SK-N-SH treated with all-trans-retinoic acid at 6 μM for 48 hours (cell line): ENCODE data around the gene SFR1.

ENCODE experiments used
- ATAC-seq: fragments of 200-7000 bp; cut with Tn5 transposase; 3 replicates; pipeline ENCODE4 v1.9.1; 2020; ENCODE audit warnings: mild to moderate bottlenecking, moderate library complexity
- ARNTL ChIP-seq: fragments of 450-650 bp; formaldehyde crosslinking; IDR thresholded peaks from 2 replicates; pipeline ENCODE4 v1.5.0; 2020; ENCODE audit warnings: low read depth, mild to moderate bottlenecking, moderate library complexity, borderline replicate concordance
- BACH2 ChIP-seq: fragments of 250-450 bp; sonication (Bioruptor Pico); IDR thresholded peaks from 2 replicates; pipeline ENCODE4 v1.9.0; 2021; ENCODE audit warnings: mild to moderate bottlenecking, borderline replicate concordance
- CSDC2 ChIP-seq: fragments of 250-450 bp; sonication (Bioruptor Pico); IDR thresholded peaks from 2 replicates; pipeline ENCODE4 v1.5.0; 2020; ENCODE audit warnings: mild to moderate bottlenecking, moderate library complexity
- ESRRG ChIP-seq: fragments of 250-450 bp; sonication (Bioruptor Pico); IDR thresholded peaks from 2 replicates; pipeline ENCODE4 v1.6.1; 2021; ENCODE audit warnings: mild to moderate bottlenecking
- GLIS3 ChIP-seq: fragments of 250-450 bp; sonication (Bioruptor Pico); IDR thresholded peaks from 2 replicates; pipeline ENCODE4 v1.5.0; 2020; ENCODE audit warnings: mild to moderate bottlenecking, moderate library complexity
- ISL1 ChIP-seq: fragments of 250-450 bp; sonication (Bioruptor Pico); IDR thresholded peaks from 2 replicates; pipeline ENCODE4 v2.1.2; 2022; ENCODE audit warnings: mild to moderate bottlenecking, moderate library complexity
- OSR1 ChIP-seq: fragments of 250-450 bp; sonication (Bioruptor Pico); IDR thresholded peaks from 2 replicates; pipeline ENCODE4 v1.8.0; 2022; ENCODE audit warnings: moderate library complexity, mild to moderate bottlenecking, inconsistent platforms
- PATZ1 ChIP-seq: fragments of 250-450 bp; sonication (Bioruptor Pico); IDR thresholded peaks from 2 replicates; pipeline ENCODE4 v1.8.0; 2020; ENCODE audit warnings: mild to moderate bottlenecking, moderate library complexity, borderline replicate concordance
- PPARA ChIP-seq: fragments of 250-450 bp; sonication (Bioruptor Pico); IDR thresholded peaks from 2 replicates; pipeline ENCODE4 v1.5.0; 2020; ENCODE audit warnings: mild to moderate bottlenecking, borderline replicate concordance
- RARB ChIP-seq: fragments of 250-450 bp; sonication (Bioruptor Pico); IDR thresholded peaks from 2 replicates; pipeline ENCODE4 v1.8.0; 2021; ENCODE audit warnings: mild to moderate bottlenecking, moderate library complexity
- SNAI2 ChIP-seq: fragments of 250-450 bp; sonication (Bioruptor Pico); IDR thresholded peaks from 2 replicates; pipeline ENCODE4 v1.5.0; 2020; ENCODE audit warnings: mild to moderate bottlenecking, moderate library complexity
- TCF4 ChIP-seq: fragments of 250-450 bp; sonication (Bioruptor Pico); IDR thresholded peaks from 2 replicates; pipeline ENCODE4 v1.8.0; 2021; ENCODE audit warnings: mild to moderate bottlenecking, moderate library complexity, borderline replicate concordance
- TOX ChIP-seq: fragments of 250-450 bp; sonication (Bioruptor Pico); IDR thresholded peaks from 2 replicates; pipeline ENCODE4 v1.8.0; 2021; ENCODE audit warnings: mild to moderate bottlenecking, moderate library complexity, borderline replicate concordance
- ZC3H10 ChIP-seq: fragments of 250-450 bp; sonication (Bioruptor Pico); IDR thresholded peaks from 2 replicates; pipeline ENCODE4 v1.5.1; 2021; ENCODE audit warnings: mild to moderate bottlenecking, moderate library complexity
- ZFP3 ChIP-seq: fragments of 250-450 bp; sonication (Bioruptor Pico); IDR thresholded peaks from 2 replicates; pipeline ENCODE4 v1.5.0; 2020; ENCODE audit warnings: mild to moderate bottlenecking, moderate library complexity
- ZFP30 ChIP-seq: fragments of 450-650 bp; formaldehyde crosslinking; IDR thresholded peaks from 2 replicates; pipeline ENCODE4 v1.5.0; 2022; ENCODE audit warnings: mild to moderate bottlenecking, moderate library complexity
- ZNF565 ChIP-seq: fragments of 450-650 bp; formaldehyde crosslinking; conservative IDR thresholded peaks from 2 replicates; pipeline ENCODE4 v1.5.0; 2020; ENCODE audit warnings: low read depth, mild to moderate bottlenecking, moderate library complexity
- ZNF70 ChIP-seq: fragments of 450-650 bp; formaldehyde crosslinking; IDR thresholded peaks from 2 replicates; pipeline ENCODE4 v1.5.0; 2020; ENCODE audit warnings: mild to moderate bottlenecking, moderate library complexity
- ZNF8 ChIP-seq: fragments of 450-650 bp; formaldehyde crosslinking; IDR thresholded peaks from 2 replicates; pipeline ENCODE4 v1.5.0; 2020; ENCODE audit warnings: mild to moderate bottlenecking, moderate library complexity
- TF ChIP-seq, protein P1 (sequence below): fragments of 250-450 bp; sonication (Bioruptor Pico); IDR thresholded peaks from 2 replicates; pipeline ENCODE4 v1.5.1; 2021; ENCODE audit warnings: mild to moderate bottlenecking, moderate library complexity
- TF ChIP-seq, protein P2 (sequence below): fragments of 250-450 bp; sonication (Bioruptor Pico); IDR thresholded peaks from 2 replicates; pipeline ENCODE4 v1.5.0; 2020; ENCODE audit warnings: mild to moderate bottlenecking, moderate library complexity
- TF ChIP-seq, protein P3 (sequence below): fragments of 250-450 bp; sonication (Bioruptor Pico); IDR thresholded peaks from 2 replicates; pipeline ENCODE4 v1.5.1; 2020; ENCODE audit warnings: low read depth, mild to moderate bottlenecking, moderate library complexity

The SFR1 gene

DNA sequence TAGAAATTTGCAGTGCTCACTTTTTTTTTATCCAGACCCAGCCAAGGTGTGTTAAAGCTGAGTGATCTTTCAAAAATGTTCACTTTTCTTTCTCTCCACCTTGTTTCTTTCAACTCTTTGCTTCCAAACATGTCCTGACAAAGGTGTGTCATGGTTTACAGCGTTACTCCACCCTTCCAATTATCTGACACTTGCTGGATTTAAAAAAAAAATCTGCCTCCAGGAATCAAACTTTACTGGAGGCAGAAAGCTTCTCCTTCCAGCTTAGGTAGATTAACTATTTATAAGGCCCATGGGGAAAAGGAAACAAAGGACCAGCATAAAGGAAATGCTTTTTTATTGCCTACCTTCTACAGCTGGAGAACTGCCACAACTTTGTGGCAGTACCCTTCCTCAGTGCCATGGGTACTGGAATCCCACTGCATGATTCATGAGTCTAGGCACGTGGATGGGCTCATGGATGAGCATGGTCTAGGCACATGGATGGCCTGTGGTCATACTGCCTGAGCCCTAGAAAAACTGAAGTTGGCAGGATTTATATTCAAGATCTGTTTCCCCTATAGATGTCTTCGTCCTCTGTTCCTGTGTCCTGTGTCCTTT lies 36.1 kb upstream of the SFR1 start, which contains the start of gene COL17A1:
Gene COL17A1 (minus strand): TSS at position 80 of the 600 bp plus-strand sequence. CDS start 5,207 bp downstream, outside the sequence.
- no peak for ATAC-seq
- no peak for TF ChIP-seq CSDC2 (CRISPR knock-in tag)
- TF ChIP-seq BACH2 (CRISPR knock-in tag): no peak
- TF ChIP-seq ZNF70 (CRISPR knock-in tag): no peak
- TF ChIP-seq ZC3H10: no peak
- TF ChIP-seq RARB (CRISPR knock-in tag): no peak
- TF ChIP-seq OSR1 (CRISPR knock-in tag): no peak
- no peak for TF ChIP-seq ZNF8 (CRISPR knock-in tag)
- TF ChIP-seq GLIS3: no peak
- no peak for TF ChIP-seq ESRRG (CRISPR knock-in tag)
- no peak for TF ChIP-seq SNAI2 (CRISPR knock-in tag)
- no peak for TF ChIP-seq PPARA (CRISPR knock-in tag)
- no peak for TF ChIP-seq ARNTL

GRCh38 chr10:104088239-104088638 lies 33.7 kb upstream of the SFR1 start:
- no peak for ATAC-seq
- TF ChIP-seq PPARA (CRISPR knock-in tag): no peak
- no peak for TF ChIP-seq SNAI2 (CRISPR knock-in tag)
- TF ChIP-seq GLIS3: no peak
- TF ChIP-seq, protein P1, sequence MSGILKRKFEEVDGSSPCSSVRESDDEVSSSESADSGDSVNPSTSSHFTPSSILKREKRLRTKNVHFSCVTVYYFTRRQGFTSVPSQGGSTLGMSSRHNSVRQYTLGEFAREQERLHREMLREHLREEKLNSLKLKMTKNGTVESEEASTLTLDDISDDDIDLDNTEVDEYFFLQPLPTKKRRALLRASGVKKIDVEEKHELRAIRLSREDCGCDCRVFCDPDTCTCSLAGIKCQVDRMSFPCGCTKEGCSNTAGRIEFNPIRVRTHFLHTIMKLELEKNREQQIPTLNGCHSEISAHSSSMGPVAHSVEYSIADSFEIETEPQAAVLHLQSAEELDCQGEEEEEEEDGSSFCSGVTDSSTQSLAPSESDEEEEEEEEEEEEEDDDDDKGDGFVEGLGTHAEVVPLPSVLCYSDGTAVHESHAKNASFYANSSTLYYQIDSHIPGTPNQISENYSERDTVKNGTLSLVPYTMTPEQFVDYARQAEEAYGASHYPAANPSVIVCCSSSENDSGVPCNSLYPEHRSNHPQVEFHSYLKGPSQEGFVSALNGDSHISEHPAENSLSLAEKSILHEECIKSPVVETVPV (CRISPR knock-in tag): no peak

- TF ChIP-seq TOX (CRISPR knock-in tag): no peak
- no peak for TF ChIP-seq GLIS3
- TF ChIP-seq BACH2 (CRISPR knock-in tag): no peak
- TF ChIP-seq, protein P2, sequence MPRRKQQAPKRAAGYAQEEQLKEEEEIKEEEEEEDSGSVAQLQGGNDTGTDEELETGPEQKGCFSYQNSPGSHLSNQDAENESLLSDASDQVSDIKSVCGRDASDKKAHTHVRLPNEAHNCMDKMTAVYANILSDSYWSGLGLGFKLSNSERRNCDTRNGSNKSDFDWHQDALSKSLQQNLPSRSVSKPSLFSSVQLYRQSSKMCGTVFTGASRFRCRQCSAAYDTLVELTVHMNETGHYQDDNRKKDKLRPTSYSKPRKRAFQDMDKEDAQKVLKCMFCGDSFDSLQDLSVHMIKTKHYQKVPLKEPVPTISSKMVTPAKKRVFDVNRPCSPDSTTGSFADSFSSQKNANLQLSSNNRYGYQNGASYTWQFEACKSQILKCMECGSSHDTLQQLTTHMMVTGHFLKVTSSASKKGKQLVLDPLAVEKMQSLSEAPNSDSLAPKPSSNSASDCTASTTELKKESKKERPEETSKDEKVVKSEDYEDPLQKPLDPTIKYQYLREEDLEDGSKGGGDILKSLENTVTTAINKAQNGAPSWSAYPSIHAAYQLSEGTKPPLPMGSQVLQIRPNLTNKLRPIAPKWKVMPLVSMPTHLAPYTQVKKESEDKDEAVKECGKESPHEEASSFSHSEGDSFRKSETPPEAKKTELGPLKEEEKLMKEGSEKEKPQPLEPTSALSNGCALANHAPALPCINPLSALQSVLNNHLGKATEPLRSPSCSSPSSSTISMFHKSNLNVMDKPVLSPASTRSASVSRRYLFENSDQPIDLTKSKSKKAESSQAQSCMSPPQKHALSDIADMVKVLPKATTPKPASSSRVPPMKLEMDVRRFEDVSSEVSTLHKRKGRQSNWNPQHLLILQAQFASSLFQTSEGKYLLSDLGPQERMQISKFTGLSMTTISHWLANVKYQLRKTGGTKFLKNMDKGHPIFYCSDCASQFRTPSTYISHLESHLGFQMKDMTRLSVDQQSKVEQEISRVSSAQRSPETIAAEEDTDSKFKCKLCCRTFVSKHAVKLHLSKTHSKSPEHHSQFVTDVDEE: no peak
- TF ChIP-seq, protein P3, sequence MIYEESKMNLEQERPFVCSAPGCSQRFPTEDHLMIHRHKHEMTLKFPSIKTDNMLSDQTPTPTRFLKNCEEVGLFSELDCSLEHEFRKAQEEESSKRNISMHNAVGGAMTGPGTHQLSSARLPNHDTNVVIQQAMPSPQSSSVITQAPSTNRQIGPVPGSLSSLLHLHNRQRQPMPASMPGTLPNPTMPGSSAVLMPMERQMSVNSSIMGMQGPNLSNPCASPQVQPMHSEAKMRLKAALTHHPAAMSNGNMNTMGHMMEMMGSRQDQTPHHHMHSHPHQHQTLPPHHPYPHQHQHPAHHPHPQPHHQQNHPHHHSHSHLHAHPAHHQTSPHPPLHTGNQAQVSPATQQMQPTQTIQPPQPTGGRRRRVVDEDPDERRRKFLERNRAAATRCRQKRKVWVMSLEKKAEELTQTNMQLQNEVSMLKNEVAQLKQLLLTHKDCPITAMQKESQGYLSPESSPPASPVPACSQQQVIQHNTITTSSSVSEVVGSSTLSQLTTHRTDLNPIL (CRISPR knock-in tag): no peak
- no peak for TF ChIP-seq CSDC2 (CRISPR knock-in tag)
- no peak for TF ChIP-seq OSR1 (CRISPR knock-in tag)
- TF ChIP-seq, protein P1 (CRISPR knock-in tag): no peak
- TF ChIP-seq ZFP30: no peak
- TF ChIP-seq SNAI2 (CRISPR knock-in tag): no peak
- TF ChIP-seq ZNF70 (CRISPR knock-in tag): no peak
- no peak for TF ChIP-seq ARNTL
- TF ChIP-seq ESRRG (CRISPR knock-in tag): no peak
- TF ChIP-seq ZNF8 (CRISPR knock-in tag): no peak
- no peak for TF ChIP-seq ZFP3 (CRISPR knock-in tag)
- TF ChIP-seq ZNF565 (CRISPR knock-in tag): no peak
- TF ChIP-seq PPARA (CRISPR knock-in tag): no peak
- no peak for TF ChIP-seq TCF4 (CRISPR knock-in tag)
- ATAC-seq: no peak
Measured at GRCh38 chr10:104089621-104090020, 32.4 kb upstream of the SFR1 start.

DNA sequence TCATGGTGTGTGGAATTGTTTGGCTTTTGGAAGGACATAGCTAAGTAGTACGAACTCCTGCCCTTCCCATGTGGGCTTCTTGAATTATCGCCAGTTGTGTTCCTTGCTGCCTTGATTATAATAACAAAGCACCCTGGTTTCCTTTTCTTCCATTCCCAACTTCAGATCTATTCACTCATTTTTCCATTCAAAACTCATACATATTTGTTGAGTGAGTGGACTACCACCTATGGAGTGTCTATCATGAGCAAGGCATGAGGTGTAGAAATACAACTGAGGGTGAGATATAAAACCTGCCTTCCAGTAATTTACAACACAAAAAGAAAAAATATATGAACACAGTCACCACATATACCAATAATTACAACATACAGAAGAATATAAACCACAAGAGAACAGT lies 31.4 kb upstream of the SFR1 start:
- no peak for ATAC-seq
- TF ChIP-seq ISL1 (CRISPR knock-in tag): no peak
- TF ChIP-seq PATZ1 (CRISPR knock-in tag): no peak
- no peak for TF ChIP-seq ZNF8 (CRISPR knock-in tag)
- no peak for TF ChIP-seq RARB (CRISPR knock-in tag)
- TF ChIP-seq, protein P3 (CRISPR knock-in tag): no peak
- no peak for TF ChIP-seq ZC3H10
- TF ChIP-seq, protein P1 (CRISPR knock-in tag): no peak
- no peak for TF ChIP-seq CSDC2 (CRISPR knock-in tag)
- no peak for TF ChIP-seq TOX (CRISPR knock-in tag)
- no peak for TF ChIP-seq OSR1 (CRISPR knock-in tag)
- no peak for TF ChIP-seq GLIS3
- no peak for TF ChIP-seq ARNTL
